ENCODE measurements around the gene RERE. TPM values are rescaled to one million over a fixed set of nuclear protein-coding genes. Genes with fewer than 3 reads are reported as not detected.

RERE gene
- total RNA-seq, 2 donors from 2014 or later: 96.0 to 105 TPM

GRCh38 chr1:8370905-8371315, 446.5 kb downstream of the RERE start:
- H3K4me1 ChIP-seq: no peaks in the 10 kb centered on the region
- no peak for TF ChIP-seq CTCF (IDR thresholded peaks at IDR 0.05)
- DNase-seq: no peak
- H3K4me3 ChIP-seq: no peak overlapping the region
- no peak overlapping the region for H3K9ac ChIP-seq (ENCODE audit: low read depth in 2 of 2, low read length in 2 of 2)
- H3K27me3 ChIP-seq: no peaks in the 10 kb centered on the region
- peaks cover 2% of the 10 kb centered on the region for H3K36me3 ChIP-seq
- H3K27ac ChIP-seq: no peak overlapping the region
- no peaks in the 10 kb centered on the region for H3K9me3 ChIP-seq
- intact Hi-C loops (cut with DNase I): no loop called here

- no peak for TF ChIP-seq CTCF (IDR thresholded peaks at IDR 0.05)
- no peaks in the 10 kb centered on the region for H3K9me3 ChIP-seq
- no peak overlapping the region for H3K9ac ChIP-seq (ENCODE audit: low read depth in 2 of 2, low read length in 2 of 2)
- H3K27me3 ChIP-seq: no peaks in the 10 kb centered on the region
- no peaks in the 10 kb centered on the region for H3K4me1 ChIP-seq
- DNase-seq: no peak
- H3K27ac ChIP-seq: no peak overlapping the region
- H3K4me3 ChIP-seq: no peak overlapping the region
- H3K36me3 ChIP-seq: peaks cover 8% of the 10 kb centered on the region
- intact Hi-C loops (cut with DNase I): no loop called here
Observed at GRCh38 chr1:8370046-8370881, 447.2 kb downstream of the RERE start.

GRCh38 chr1:8368956-8369639, 448.3 kb downstream of the RERE start:
- H3K9ac ChIP-seq (ENCODE audit: low read depth in 2 of 2, low read length in 2 of 2): no peak overlapping the region
- no peak overlapping the region for H3K27ac ChIP-seq
- no peaks in the 10 kb centered on the region for H3K27me3 ChIP-seq
- no peaks in the 10 kb centered on the region for H3K4me1 ChIP-seq
- peaks cover 9% of the 10 kb centered on the region for H3K36me3 ChIP-seq
- H3K9me3 ChIP-seq: no peaks in the 10 kb centered on the region
- intact Hi-C loops (cut with DNase I): no loop called here
- no peak for DNase-seq
- TF ChIP-seq CTCF (IDR thresholded peaks at IDR 0.05): no peak
- H3K4me3 ChIP-seq: no peak overlapping the region

- no peaks in the 10 kb centered on the region for H3K27me3 ChIP-seq
- no peaks in the 10 kb centered on the region for H3K4me1 ChIP-seq
- DNase-seq: no peak
- H3K4me3 ChIP-seq: no peak overlapping the region
- no peak for TF ChIP-seq CTCF (IDR thresholded peaks at IDR 0.05)
- no peak overlapping the region for H3K27ac ChIP-seq
- H3K36me3 ChIP-seq: peaks cover 11% of the 10 kb centered on the region
- H3K9ac ChIP-seq (ENCODE audit: low read depth in 2 of 2, low read length in 2 of 2): no peak overlapping the region
- intact Hi-C loops (cut with DNase I): no loop called here
- H3K9me3 ChIP-seq: no peaks in the 10 kb centered on the region
Observed at GRCh38 chr1:8367571-8368194, 449.8 kb downstream of the RERE start.

GRCh38 chr1:8365661-8366362, 451.6 kb downstream of the RERE start:
- H3K27ac ChIP-seq: no peak overlapping the region

More at GRCh38 chr1:8365661-8366362, 451.6 kb downstream of the RERE start:
- DNase-seq: no peak
- intact Hi-C loops (cut with DNase I): no loop called here
- Histone ChIP-seq H3K27me3 (no peaks in the 10 kb centered on the region), H3K4me3 (no peak overlapping the region), H3K4me1 (no peaks in the 10 kb centered on the region), H3K36me3 (peaks cover 29% of the 10 kb centered on the region), H3K9ac (ENCODE audit: low read depth in 2 of 2, low read length in 2 of 2) (no peak overlapping the region), H3K9me3 (no peaks in the 10 kb centered on the region)
- TF ChIP-seq CTCF (IDR thresholded peaks at IDR 0.05): no peak
